ENCODE data around the gene GPATCH8.

The GPATCH8 gene

GRCh38 chr17:44354582-44355561 is 148.3 kb downstream of the GPATCH8 start:
- no peak for DNase-seq (ENCODE audit: low spot score)

GRCh38 chr17:44353672-44354331 is 149.4 kb downstream of the GPATCH8 start:
- no peak for DNase-seq (ENCODE audit: low spot score)

DNA sequence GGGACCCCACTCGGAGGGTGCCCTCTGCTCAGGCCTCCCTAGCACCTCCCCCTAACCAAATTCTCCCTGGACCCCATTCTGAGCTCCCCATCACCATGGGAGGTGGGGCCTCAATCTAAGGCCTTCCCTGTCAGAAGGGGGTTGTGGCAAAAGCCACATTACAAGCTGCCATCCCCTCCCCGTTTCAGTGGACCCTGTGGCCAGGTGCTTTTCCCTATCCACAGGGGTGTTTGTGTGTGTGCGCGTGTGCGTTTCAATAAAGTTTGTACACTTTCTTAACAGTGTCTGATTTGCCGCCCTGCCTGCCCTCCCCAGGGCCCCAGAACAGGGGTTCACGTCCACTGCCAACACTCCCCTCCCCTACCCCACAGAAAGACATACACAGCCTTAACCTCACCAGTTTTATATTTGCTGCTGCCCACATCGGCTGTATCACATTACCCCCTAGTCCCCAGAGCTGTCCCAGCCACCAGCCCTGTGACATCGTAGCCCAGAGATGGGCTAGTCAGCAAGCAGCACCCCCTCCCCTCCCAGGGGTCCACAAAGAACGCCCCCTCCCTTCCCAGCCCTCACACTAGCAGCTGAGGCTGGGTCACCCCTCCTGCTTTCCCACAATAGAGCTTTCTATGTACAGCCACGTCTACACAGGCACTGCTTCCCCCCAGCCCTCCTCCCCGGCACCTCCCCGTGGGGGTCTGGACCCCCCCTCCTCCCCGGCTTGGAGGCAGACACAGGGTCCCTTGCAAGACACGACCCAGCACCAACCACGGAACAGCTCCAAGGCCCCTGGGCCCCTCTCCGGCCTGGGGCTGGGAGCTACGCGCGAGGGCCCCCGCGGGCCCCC is 150.2 kb downstream of the GPATCH8 start:
- no peak for DNase-seq (ENCODE audit: low spot score)

DNA sequence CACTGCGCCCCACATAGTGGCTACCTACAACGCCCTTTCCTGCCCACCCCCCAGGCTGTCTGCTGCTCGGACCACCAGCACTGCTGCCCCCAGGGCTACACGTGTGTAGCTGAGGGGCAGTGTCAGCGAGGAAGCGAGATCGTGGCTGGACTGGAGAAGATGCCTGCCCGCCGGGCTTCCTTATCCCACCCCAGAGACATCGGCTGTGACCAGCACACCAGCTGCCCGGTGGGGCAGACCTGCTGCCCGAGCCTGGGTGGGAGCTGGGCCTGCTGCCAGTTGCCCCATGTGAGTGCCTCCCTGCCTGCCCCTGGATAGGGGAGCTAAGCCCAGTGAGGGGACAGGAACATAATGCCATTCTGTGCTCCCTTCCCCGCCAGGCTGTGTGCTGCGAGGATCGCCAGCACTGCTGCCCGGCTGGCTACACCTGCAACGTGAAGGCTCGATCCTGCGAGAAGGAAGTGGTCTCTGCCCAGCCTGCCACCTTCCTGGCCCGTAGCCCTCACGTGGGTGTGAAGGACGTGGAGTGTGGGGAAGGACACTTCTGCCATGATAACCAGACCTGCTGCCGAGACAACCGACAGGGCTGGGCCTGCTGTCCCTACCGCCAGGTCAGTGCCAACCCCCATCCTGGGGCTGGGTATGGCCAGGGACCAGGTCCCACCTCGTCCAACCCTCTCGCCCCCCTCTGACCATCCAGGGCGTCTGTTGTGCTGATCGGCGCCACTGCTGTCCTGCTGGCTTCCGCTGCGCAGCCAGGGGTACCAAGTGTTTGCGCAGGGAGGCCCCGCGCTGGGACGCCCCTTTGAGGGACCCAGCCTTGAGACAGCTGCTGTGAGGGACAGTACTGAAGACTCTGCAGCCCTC is 151.0 kb downstream of the GPATCH8 start:
- DNase-seq (ENCODE audit: low spot score) = no peak

- no peak for DNase-seq (ENCODE audit: low spot score)
Measured at GRCh38 chr17:44351464-44351863, 151.7 kb downstream of the GPATCH8 start.

- DNase-seq (ENCODE audit: low spot score) = peak; percentile 88
Measured at GRCh38 chr17:44350733-44351226, 152.4 kb downstream of the GPATCH8 start.

DNA sequence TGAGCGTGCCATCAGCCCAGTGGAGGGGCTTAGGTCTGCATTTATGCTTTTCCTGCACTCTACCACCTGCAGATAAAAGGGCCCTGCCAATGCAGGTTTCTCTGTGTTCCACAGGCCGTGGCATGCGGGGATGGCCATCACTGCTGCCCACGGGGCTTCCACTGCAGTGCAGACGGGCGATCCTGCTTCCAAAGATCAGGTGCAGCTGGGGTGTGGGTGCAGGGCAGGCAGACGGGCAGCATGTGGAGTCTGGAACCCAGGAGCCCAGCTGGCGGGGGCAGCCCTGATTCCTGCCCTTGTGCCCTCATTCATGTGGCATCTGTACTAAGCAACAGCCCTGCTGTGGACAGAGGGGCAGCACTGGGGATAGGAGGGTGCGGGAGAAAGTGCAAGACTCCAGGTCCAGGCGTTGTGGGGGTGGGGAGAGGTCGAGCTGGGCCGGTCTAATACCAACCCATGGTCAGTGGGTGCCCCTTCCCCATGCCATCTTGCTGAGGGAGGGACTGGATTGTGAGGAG is 153.6 kb downstream of the GPATCH8 start:
- no peak for DNase-seq (ENCODE audit: low spot score)

DNA sequence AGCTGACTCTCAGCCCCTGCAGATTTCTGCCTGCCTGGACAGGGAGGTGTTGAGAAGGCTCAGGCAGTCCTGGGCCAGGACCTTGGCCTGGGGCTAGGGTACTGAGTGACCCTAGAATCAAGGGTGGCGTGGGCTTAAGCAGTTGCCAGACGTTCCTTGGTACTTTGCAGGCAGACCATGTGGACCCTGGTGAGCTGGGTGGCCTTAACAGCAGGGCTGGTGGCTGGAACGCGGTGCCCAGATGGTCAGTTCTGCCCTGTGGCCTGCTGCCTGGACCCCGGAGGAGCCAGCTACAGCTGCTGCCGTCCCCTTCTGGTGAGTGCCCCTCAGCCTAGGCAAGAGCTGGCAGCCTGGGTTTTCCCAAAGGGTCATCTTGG is 154.2 kb downstream of the GPATCH8 start:
- DNase-seq (ENCODE audit: low spot score) = no peak

DNA sequence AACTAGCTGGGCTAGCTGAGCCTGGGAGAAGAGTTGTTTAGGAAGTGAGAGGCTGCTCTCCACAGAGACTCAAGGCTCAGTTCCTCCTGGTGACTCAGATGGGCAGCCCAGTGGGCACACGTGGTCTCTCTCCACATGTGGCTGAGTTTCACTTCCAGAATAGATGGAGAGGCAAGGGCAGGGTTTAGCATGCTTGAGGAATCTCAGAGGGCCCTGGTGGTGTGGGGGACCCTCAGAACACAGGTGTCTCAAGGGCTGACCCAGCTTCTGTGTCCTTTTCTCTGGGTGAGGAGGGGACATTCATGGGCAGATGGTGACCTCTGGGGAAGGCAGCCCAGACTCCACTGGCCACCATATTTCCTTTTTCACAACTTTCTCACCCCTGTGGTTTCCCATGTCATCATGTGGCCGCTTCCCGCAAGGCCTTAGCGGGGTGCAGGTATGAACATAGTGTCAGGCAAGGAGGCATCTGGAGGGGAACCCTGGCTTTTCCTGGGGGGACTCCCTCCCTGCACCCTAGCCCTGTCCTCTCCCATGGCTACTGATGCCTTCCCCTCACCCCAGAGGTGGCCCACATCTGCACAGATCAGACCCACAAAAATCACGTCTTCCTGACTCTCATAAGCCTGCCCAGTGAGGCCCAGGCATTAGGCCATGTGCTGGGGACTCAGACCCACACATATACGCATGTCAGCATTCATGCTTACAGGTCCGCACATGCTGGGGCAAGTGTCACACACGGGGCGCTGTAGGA is 154.8 kb downstream of the GPATCH8 start:
- DNase-seq (ENCODE audit: low spot score) = peak; percentile 73

Data from AG08396 (cell line).